GM19240 (cell line): ENCODE measurements around the gene RAMP3.
"Not testable (repeated sequence)": the region's sequence is repeated elsewhere in the genome, so short reads cannot be mapped to it uniquely, and the experiment has no call there.

ENCODE experiments used
- DNase-seq: peaks from one replicate; pipeline ENCODE4 v3.0.0; 2011; ENCODE audit warnings: low spot score; ENCODE audit not compliant: insufficient read length

RAMP3 gene, protein sequence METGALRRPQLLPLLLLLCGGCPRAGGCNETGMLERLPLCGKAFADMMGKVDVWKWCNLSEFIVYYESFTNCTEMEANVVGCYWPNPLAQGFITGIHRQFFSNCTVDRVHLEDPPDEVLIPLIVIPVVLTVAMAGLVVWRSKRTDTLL

GRCh38 chr7:45157653-45158401 lies at the start of gene RAMP3:
TSS of gene RAMP3 (plus strand) at chr7:45157791. CDS start at chr7:45157829, 38 bp downstream.
- DNase-seq: no peak

- no peak for DNase-seq
Observed at GRCh38 chr7:45108863-45109262, 48.7 kb upstream of the RAMP3 start.

GRCh38 chr7:45111298-45112223 lies 46.0 kb upstream of the RAMP3 start, which contains the start of gene TBRG4:
TSS of gene TBRG4 (minus strand) at chr7:45111697. CDS start at chr7:45109237, 2,460 bp downstream.
- DNase-seq: peak; percentile 91

DNA sequence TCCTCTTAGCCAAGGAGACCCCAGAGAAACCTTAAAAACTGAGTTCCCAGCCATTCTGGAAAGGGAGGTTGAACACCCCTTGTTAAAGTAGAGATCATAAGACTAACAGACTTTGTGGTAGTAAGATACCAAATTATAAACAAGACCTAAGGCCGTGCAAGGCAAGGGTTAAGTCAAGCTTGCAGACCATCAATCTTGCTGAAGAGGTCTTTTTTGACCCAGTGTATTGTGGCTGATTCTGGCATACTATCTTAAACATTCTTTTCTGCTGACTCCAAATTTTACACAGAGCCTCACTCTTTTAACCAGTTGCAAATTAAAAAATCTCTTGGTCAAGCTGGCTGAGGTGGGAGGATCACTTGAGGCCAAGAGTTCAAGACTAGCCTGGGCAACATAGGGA lies 44.9 kb upstream of the RAMP3 start:
- DNase-seq: no peak

GRCh38 chr7:45114257-45114656 lies 43.3 kb upstream of the RAMP3 start:
- not testable (repeated sequence) for DNase-seq

DNA sequence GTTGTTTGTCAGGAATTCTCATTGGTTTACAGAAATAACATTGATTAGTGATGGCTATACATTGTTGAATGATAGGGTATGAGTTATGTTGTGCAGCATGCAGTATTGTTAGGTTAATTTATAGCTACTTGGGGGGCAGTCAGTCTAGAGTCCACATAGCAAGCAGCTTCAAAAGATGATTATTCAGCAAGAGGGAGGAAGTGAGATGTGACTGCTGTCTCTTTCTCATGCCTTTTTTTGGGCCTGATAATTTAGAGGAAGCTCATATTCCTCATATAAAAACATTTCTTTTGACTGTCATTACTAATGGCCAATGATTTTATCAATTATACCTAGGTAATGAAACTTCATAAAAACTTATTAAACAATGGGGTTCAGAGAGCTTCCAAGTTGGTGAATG lies 42.7 kb upstream of the RAMP3 start:
- no peak for DNase-seq

DNA sequence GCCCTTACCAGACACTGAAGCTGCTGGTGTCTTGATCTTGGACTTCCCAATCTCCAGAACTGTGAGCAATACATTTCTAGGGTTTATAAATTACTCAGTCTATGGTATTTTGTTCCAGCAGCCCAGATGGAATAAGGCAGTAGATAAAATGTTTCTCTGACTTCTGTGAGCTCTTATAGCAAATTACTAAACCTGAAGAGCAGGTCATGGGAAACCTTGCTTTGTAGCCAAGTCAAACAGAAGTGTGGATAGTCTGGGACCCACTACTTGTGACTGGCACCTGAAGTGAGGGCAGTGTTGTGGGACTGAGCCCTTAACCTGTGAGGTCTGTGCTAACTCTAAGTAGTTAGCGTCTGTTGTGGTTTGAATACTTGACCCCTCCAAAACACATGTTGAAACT lies 41.5 kb upstream of the RAMP3 start:
- DNase-seq: no peak

- no peak for DNase-seq
Observed at GRCh38 chr7:45117582-45117981, 40.0 kb upstream of the RAMP3 start.

- no peak for DNase-seq
Observed at GRCh38 chr7:45118292-45118691, 39.3 kb upstream of the RAMP3 start.

DNA sequence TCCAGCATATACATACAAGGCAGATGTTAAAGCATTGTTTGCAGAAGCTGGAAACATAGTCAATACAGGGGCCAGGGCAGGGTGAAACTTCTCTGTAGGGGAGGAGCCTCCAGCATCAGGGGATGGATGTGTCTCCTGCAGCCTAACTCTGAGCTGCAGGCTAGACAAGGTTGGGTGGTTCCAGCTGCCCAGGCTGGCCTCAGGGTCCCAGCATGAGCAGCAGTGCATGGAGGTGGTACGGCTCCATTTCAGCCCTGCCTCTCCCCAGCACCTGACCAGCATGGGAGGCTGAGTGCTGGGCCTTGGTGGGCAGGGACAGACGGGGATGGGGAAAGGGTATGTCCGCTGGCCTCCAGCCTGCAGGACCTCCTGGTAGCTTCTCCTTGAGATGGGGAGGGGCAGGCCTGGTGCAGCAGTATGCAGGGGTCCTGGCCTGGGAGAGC lies 38.7 kb upstream of the RAMP3 start:
- DNase-seq: no peak

- DNase-seq: no peak
Observed at GRCh38 chr7:45119550-45119949, 38.0 kb upstream of the RAMP3 start.

DNA sequence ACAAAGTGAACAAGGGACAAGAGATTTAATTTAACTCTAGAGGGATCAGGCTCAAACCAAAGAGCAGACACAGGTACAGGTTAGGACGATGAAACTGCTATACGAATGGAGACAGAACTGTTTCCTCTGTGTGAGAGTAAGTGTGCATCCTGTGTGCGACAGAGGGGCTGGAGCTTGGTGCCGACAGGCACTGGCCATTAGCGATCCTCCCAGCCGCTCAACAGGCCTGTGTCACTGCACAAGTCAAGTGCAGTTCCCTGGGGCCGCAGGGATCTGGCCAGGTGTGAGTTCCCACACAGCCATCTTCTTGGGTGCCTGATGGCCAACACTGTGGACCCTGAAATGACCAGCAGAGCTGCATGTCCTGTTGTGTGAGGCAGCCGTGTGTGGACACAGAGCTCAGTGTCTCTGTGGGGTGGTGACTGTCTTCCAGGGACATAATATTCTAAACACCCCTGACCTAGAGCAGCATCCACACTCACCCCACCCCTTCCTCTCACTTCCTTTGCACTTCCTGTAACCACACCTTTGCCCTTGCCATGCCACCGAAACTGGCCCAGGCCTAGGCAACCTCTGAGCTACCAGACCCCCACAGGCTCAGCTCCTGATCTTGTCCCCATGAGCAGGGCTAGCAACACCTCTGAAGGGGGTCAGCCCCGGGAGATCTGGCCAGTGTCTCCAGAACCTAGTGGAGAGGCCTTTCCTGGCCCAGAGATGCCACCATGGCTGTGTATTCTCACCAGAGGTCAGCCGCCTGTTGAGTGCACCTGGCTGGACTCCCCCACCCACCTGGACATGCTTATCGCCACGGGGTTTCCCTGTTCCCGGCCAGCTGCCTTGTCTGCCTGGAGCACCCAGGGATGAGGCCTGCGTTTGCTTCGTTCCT lies 34.4 kb upstream of the RAMP3 start:
- no peak for DNase-seq

- no peak for DNase-seq
Observed at GRCh38 chr7:45123913-45124710, 33.5 kb upstream of the RAMP3 start.

DNA sequence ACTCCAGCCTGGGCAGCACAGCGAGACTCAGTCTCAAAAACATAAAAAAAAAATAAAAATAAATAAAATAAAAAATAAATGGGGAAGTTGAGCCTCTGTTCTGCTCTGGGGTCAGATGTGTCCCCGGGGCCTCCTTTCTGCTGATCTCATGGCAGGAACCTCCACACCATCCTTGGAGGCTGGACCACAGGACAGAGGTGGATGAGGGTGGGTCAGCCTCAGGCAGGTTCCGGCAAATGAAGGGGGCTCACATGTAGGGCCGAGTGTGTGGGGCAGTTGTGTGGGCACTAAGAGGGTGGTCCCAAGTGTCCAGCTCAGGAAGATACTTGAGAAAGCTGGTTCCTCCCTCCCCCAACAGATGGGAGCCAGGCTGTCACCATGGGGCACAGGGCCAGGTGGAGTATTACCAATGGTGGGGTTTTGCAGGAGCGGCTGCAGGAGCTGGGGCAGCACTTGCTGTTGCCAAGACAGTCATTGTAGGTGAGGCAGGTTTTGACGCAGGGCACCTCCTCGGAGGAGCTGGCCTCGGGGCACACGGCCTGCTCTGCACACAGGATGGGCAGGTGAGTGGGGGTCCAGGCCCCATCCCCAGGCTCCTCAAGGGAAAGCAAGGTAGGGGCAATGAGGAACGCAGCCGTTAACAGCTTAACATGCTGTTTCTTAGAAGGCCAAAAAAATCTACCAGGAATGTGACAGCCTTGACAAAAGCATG lies 32.2 kb upstream of the RAMP3 start:
- DNase-seq: no peak

DNA sequence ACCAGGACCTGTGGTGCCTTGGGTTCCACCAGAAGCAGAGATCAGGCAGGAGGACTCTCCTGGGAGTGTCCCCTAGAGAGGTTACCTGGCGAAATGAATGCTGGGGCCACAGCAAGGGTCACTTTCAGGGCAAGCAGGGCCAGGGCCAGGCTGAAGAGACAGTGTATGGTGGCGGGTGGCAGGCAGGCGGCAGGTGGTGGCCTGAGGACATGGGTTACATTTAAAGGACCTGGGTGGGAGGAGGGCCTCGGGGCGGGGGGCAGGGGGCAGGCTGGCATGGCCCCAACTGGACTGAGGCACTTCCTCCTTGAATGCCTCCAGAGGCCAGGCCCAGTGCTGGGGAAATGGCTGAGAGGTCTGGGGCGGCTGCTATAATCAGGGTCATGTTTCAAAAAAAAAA lies 31.4 kb upstream of the RAMP3 start:
- DNase-seq: no peak

- no peak for DNase-seq
Observed at GRCh38 chr7:45126920-45127319, 30.7 kb upstream of the RAMP3 start.

DNA sequence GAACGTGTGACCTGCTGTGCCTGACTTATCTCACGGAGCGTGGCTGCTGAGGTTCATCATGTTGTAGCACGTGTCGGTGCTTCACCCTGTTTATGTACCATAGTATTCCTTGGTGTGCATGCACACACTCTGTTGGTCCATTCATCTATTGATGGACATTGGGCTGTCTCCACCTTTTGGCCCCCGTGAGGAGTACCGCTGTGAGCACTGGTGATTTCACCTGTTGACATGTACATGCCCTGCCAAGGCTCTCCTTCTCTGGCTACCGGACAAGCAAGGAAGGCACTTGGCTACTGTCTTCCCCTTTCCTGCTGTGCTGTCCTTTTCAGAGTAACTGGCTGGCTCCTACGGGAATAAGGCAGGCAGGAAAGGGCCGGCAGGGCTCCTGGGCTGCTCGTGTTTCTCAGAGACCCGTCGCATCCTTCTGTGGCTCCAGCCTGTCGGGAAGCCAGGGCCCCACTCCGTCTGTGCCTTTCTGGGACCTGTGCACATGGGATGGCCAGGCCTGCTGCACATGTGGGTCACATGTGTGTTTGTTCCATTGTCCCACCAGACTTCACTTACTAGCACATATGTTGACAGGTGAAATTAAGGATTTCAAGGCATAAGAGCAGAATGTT lies 28.3 kb upstream of the RAMP3 start:
- DNase-seq: no peak

GRCh38 chr7:45129906-45130305 lies 27.7 kb upstream of the RAMP3 start:
- DNase-seq: no peak

DNA sequence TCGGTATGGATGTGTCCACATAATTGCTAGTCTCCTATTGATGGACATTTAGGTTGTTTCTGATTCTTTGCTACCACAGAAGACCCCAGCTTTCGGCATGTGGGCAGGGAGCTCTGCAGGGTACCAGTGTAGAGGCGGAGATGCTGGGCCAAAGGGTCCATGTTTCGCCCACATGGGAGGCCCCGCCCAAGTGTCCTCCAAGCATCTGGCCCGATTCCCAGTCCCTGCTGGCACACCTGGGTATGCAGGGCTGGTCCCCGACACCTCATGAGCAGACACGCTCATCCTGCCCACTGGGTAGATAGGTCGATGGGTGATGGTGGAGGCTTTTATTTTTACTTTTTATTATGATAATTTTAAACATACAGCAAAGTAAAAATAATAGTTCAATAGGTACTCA lies 26.7 kb upstream of the RAMP3 start:
- no peak for DNase-seq
